ENCODE data around the gene KHDC1L.

DNA sequence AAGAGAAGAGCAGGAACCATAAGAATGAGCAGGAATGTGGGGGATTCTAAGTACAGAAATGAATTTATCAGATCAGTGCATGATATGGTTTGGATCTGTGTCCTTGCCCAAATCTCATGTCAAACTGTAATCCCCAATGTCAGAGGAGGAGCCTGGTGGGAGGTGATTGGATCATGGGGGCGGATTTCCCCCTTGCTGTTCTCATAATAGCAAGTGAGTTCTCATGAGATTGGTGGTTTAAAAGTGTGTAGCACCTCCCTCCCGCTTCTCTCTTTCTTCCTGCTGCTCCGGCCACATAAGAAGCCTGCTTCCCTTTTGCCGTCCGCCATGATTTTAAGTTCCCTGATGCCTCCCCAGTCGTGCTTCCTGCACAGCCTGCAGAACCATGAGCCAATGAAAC lies 49.2 kb downstream of the KHDC1L start:
- TF ChIP-seq EZH2 (IDR thresholded peaks at IDR 0.05; ENCODE audit: low read depth) (no peak), CTCF (conservative IDR thresholded peaks at IDR 0.05) (no peak)

Data from PC-9 (cell line).